Measurements from ENCODE around the gene SLC9A4. TPM values are rescaled to one million over a fixed set of nuclear protein-coding genes. Genes with fewer than 3 reads are reported as not detected.

Gene SLC9A4, protein sequence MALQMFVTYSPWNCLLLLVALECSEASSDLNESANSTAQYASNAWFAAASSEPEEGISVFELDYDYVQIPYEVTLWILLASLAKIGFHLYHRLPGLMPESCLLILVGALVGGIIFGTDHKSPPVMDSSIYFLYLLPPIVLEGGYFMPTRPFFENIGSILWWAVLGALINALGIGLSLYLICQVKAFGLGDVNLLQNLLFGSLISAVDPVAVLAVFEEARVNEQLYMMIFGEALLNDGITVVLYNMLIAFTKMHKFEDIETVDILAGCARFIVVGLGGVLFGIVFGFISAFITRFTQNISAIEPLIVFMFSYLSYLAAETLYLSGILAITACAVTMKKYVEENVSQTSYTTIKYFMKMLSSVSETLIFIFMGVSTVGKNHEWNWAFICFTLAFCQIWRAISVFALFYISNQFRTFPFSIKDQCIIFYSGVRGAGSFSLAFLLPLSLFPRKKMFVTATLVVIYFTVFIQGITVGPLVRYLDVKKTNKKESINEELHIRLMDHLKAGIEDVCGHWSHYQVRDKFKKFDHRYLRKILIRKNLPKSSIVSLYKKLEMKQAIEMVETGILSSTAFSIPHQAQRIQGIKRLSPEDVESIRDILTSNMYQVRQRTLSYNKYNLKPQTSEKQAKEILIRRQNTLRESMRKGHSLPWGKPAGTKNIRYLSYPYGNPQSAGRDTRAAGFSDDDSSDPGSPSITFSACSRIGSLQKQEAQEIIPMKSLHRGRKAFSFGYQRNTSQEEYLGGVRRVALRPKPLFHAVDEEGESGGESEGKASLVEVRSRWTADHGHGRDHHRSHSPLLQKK
- 0.24 and 0.42 TPM in 2 replicates for total RNA-seq
- polyA plus RNA-seq (2012), result 0.14 TPM

DNA sequence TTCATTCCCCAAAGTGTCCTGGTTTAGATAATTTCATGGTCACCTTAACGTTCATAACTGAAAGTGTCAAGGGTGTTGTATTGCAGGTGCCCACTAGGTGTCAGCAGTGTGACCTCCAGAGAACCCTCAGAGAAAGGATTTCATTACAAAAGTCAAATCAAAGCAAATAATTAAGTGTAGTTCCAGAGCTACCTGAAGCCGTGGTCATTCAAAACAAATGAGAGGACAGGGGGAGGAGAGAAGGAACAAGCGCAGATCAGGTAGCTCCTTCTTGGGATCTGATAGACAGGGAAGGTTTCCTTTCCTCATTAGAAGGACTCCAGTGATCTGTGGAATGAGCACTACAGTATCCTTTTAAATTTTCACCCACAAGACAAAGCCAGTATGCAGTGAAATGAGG lies at the start of gene SLC9A4:
SLC9A4 (plus strand) TSS at position 207 of the 400 bp plus-strand sequence. CDS start 534 bp downstream, outside the sequence.
- peak; percentile 55 for DNase-seq (ENCODE audit: low read depth)

DNA sequence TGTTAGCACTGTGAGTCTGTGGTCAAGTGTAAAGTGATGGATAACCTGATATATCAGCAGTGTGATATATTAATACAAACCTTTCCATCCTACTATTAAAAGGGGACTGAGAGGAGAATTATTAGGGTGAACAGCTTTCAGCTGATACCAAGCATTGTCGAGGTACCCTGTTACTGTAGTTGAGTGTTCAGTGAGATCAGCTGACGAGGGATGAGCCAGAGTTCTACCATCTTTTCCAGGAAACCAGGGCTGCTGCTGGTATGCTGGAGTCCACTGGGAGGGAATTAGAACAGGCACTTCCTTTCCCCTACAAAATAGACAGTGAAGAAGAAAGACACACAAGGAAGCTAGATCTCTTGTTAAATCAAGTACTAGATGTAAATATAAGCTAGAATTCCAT lies 49.7 kb upstream of the SLC9A4 start:
- DNase-seq (ENCODE audit: low read depth), result no peak

DNA sequence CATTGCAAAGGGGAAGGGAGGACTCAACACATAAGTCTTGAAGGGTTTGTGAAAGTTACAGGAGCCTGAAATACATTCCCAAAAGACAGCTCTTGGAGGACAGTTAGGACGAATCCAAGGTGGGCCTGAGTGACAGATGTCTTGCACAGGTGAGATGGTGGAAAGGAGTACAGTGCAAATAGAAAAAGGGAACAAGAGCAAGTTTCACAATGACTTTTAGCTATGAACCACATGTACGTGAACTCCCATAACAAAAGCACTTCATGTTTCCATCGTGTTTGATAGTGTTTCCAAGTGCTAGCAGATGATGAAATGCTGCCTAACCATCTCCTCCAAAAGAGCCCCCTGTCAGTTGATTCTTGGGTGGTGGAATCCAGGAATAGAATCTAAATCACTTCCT lies 48.3 kb upstream of the SLC9A4 start:
- no peak for DNase-seq (ENCODE audit: low read depth)

DNA sequence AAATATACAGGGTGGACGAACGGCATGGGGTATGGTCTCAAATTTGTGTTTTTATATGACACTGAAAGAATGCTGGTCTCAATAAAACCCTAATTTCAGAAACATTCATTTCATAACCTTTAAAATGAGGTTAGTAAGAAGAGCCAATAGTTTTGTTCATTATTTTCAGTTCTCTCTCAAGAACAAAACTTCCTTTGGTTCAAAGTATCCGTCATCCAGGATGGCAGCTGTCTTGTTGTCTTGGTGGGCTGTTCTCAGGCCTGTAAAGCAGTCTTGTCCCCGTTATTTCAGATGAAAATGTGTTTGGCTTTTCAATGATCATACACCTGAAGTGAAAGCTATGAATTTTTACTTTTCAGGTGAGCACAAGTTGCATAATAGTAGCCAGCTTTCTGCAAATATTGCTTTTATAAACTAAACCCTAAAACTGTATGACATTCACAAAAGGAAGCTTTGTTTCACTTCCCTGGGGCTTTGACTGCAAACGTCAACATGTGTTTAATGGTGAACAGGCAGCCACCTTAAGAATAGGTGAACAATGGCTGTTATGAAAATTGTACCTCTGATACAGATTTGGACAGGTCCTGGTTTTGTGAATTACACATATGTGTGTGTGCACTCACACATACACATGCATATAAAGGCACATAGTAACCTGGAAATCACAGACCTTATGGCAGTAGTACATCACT lies 47.4 kb upstream of the SLC9A4 start:
- DNase-seq (ENCODE audit: low read depth), result no peak

DNA sequence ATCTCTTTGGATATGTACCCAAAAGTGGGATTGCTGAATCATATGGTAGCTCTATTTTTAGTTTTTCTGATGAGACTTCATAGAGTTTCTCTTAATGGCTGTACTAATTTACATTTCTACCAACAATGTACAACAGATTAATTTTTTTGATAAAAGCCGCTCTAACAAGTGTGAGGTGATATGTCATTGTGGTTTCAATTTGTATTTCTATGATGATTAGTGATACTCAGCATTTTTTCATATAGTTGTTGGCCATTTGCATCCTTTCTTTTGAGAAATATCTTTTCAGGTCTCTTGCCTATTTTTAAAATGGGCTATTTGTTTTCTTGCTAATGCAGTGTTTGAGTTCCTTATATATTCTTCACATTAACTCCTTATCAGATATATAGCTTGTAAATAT lies 45.8 kb upstream of the SLC9A4 start:
- DNase-seq (ENCODE audit: low read depth), result no peak

DNA sequence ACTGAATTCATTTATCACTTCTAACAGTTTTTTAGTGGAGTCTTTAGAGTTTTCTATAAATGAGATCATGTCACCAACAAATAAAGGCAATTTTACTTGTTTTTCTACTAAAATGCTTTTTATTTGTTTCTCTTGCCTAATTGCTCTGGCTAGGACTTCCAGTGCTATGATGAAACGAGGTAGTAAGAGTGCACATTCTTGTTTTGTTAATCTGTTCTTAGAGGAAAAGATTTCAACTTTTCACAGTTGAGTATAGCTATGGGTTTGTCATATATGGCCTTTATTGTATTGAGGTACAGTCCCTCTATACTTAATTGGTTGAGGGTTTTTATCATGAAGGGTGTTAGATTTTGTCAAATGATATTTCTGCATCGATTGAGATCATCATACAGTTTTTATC lies 44.5 kb upstream of the SLC9A4 start:
- DNase-seq (ENCODE audit: low read depth), result no peak

DNA sequence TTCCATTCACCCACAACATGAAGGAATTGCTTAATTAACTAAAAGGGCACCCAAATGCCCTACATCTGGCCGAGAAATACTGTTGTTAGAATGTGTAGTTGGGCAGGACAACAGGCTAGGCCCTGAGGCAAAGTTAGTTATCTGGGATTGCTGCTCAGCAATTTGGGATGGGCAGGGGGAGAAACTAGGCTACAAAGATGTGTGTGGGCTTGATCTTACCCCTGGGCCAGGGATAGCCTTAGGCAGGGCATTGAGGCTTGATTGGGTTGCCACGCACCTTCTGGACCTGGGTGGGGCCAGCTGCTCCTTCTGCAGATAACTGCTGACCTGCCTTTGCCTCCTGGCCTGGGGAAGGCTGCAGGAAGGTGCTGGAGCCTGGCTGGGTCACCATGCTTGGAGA lies 40.6 kb upstream of the SLC9A4 start:
- no peak for DNase-seq (ENCODE audit: low read depth)

DNA sequence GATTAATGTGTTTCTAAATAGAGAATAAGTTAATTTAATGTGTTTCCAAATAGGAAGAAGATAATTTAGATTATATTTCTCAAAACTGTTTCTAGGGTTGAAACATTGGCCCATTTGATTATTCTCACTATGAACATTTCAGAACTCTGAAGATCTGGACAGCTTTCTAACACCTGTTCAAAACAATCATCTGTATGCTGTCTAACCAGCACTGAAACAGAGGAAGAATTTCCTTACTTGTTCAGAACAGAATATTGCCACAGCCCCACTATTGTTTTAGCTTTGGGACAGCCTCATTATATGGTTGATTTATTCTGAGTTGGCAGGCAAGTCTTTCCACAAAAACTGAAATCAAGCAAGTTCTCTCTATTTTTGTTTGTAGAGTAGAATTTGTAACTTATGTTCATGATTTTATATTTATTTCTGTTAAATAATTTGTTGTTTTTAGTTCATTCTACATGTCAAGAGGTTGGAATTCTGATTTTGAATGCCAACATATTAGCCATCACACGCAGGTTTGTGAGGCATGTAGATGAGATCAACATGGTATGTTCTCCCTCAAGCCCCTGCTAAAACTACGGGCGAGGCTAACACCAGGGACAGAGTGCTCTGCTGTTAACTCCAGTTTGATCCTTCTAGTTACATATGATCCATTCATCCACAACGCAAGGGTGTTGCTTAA lies 38.9 kb upstream of the SLC9A4 start:
- peak; percentile 57 for DNase-seq (ENCODE audit: low read depth)

DNA sequence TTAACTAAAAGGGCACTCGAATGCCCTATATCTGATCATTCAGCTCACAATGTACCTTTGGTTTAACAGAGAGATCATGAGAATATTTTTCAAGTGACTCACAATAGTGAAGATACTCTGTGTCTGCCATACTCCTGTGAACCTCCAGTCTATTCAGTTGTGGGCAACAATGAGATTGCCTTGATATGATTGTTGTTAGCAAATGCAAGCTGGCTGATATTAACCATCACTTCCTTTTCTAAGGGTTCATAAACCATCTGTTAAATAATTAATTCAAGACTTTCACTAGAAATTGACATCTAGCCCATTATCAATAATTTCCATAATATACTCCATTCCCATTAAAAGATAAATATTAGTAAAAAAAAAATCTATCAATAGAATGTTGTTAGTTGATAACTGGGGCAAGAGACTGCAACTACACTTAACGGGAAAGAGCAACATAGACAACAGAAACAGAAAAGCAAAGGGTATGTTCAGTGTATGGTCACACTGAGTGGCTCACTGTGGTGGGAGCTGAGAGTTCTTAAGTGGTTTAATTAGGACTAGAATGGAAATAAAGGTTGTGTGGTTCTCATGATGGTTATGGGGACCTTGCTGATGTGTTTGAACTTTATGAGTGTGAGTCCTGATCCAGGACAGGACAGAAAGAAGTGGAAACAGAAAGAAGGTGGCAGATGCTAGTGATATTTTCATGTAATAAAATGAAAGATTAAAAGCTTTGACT lies 38.2 kb upstream of the SLC9A4 start:
- no peak for DNase-seq (ENCODE audit: low read depth)

DNA sequence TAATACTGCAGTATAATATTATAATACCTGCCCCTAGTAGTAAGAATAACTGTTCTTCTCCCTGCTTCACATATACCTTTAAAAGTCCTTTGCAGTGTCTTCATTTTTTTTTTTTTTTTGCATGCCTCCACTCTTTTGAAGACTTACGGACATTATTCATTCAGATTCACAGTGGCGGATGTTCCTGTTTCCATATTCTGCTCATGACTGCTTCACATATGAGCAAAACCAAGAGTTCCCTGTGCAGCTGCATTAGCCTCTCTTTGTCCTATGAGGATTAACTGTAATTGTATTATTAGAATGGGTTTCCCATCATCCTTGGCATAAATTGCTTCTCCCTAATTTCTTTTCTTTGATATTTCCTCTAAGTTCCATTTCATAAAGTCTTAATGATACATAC lies 37.3 kb upstream of the SLC9A4 start:
- no peak for DNase-seq (ENCODE audit: low read depth)

DNA sequence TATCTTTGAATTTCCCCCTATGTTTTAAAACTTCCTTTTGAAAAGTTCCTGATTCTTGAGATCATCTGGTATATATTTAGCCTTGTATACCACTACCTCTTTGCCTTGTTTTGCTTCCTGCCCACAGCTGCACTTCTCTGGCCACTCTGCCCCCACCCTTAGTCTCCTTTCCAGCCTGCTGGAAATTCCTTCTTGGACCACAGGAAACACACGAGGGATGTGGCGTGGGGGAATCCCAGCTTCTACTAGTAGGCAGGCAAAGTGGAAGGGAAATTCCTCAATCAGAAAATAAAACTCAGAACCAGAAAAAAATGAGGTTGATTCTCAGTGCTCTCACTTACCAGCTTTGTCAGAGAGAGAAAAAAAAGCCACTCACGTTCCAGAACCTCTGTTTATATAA lies 36.7 kb upstream of the SLC9A4 start:
- peak; percentile 67 for DNase-seq (ENCODE audit: low read depth)

DNA sequence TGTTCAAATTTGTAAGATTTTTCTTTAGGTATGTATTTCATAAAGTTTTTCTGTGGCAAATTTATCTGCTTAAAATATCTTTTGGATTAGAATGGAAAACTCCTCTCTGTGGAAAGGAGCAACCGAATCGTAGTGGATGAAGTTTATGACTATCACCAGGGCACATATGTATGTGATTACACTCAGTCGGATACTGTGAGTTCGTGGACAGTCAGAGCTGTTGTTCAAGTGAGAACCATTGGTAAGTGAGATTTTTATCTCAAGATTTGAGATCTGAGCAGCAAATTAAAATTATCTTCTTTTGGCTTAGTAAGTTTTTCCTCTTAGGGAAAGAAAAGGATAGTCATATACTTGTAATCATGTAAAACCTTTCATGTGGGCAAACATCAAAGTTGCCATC lies 35.9 kb upstream of the SLC9A4 start:
- no peak for DNase-seq (ENCODE audit: low read depth)

DNA sequence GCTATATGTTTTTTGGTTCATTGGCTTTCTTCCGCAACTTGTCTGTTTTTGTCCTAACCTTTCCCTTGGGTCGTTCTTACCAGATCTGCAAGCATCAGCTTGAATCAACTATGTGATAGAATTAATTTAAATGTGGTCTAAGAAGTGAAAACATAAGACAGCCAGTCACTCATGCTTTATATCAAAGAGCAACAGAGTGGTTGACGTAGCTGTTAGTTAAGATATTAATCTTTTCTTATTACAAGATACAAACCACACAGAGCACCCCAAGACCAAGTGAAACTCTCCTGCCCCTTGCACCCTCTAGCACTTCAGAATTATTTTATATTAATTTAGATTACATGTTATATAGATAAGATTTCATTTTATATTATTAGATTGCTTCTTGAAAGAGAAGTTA lies 34.9 kb upstream of the SLC9A4 start:
- DNase-seq (ENCODE audit: low read depth), result no peak

DNA sequence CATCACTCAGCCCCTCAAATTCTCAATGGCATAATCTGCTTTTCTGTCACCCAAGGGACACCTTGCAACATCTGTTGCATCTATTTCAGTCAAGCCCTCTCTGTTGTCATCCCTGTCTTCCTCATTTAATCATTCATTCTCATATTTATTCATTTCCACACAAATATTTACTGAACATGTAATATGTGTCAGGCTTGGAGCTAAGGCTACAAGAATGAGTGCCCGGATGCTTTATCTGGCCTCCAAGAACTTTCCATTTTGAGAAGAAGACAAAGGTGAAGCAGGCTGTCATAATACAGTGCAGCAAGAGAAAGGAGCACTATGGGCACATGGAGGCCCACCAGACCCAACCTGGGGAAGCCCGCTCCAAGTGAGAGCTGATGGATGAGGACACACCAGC lies 34.4 kb upstream of the SLC9A4 start:
- no peak for DNase-seq (ENCODE audit: low read depth)

DNA sequence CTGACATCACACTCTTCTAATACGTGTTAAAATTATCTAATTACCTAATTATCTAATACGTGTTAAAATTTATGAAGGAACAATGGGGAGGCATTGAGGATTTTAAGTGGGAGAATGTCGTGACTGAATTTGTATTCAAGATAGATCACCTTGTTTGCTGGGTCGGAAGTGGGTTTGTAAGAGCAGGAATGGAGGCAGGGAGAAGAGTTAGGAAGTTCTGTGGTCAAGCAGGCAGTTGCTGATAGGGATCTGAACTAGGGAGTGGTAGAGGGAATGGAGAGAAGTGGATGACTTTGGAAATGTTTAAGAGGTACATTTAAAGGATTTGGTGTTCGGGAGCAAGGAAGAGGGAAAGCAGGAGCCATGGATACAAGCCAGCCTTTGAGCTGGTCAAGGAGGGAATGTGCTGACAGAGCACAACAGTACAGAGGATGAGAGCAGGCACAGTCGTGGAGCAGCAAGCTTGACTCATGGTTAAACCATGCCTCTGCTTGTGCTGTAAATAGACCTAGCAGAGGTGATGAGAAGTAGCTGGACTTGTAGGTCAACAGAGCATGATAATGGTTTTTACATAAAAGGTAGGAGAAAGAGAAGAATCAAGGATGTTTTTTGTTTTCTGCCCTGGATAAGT lies 33.8 kb upstream of the SLC9A4 start:
- DNase-seq (ENCODE audit: low read depth), result peak; percentile 65

DNA sequence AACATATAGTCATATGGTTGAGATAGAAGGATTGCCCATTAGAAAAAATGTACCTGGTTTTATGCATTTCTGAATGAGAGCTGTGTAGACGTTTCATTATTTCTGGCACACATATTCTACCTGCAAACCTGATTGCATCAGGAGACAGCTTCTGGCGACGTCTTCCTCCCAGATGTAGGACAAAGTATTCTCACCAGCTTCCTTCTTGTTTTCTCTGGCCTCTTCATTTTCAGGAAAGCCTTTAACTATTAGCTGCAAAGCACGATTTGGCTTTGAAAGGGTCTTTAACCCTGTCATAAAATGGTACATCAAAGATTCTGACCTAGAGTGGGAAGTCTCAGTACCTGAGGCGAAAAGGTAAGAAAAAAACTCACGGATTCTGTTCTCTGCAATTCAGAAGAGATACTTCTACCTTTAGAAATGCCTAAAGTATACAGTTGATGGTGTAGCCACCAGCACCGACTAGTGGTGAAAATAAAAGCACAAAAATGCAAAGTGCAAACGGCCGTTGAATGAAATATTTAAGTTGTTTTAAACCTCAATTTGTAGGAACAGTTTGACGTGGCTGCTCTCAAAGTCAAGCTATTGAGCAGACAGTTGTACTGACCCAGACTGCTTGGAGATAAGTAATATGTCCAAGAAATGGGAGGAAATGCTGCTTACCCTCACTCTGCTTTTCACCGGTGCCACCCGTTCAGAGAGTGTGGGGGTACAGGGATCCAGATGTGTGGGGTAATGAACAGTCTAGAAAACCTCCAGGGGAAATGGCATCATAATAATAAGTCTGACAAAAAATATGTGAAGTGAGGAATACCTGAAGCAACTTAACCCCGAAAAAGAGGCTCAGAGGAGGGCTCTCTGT lies 29.8 kb upstream of the SLC9A4 start:
- peak; percentile 13 for DNase-seq (ENCODE audit: low read depth)

DNA sequence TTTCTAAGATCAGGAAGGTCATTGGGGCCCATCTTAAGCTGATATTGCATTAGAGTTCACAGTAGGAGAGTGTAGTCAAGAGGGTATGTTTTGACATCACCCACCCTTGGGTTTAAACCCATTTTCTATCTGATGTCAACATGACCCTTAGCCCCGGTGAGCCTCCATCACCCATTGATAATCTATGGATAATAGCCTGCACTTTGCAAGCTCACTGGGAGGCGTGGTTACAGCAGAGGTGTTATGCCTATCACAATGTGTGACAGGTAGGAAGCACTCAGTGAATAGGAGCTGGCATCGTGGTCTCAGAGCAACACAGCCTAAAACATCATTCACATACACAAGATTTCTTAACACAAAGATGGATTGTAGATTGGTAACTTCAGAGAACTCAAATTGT lies 28.8 kb upstream of the SLC9A4 start:
- no peak for DNase-seq (ENCODE audit: low read depth)

DNA sequence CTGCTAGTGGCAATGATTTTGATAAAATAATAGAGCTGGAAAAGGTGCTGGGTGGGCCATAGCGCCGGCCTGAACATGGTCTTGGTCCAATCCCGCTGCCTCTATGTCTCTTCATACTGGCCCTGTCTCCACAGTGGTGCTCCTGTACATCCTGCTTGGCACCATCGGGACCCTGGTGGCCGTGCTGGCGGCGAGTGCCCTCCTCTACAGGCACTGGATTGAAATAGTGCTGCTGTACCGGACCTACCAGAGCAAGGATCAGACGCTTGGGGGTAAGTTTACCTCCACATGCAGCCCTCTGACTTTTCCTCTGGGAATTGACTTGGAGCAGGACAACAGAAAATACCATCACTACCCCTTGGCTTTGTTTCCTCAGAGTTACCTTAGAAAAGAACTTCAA lies 26.1 kb upstream of the SLC9A4 start:
- DNase-seq (ENCODE audit: low read depth), result no peak

DNA sequence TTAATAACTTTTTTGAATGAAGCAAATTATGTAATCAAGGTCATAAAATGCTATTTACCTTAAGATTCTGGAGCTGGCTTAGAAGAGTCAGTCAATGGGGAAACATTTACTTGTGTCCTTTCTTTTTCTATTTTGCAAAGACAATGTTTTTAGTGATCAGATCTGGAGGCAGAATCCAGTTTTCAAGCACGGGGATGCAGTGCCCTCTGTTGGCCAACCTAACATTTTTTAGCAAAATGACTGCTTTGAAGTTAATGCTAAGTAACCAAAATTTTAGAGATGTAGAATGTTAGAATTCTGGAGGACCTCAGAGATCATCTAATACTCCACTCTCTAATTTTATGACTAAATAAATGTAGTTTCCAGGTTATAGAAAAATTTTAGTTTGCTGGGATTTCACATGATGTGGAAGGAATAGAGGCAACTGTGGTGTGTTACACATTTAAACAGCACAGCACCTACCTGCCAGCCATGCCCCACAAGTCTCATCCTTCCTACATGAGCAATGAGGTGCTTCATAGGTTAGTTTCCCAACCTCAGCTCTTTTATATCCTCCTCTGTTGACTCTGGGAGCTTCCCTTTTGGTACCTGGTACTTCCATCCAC lies 23.6 kb upstream of the SLC9A4 start:
- peak; percentile 53 for DNase-seq (ENCODE audit: low read depth)
